CD4-positive, alpha-beta T cell treated with Interferon alpha-2 for 1 hour (primary cell): ENCODE data around the gene SPCS3.
A peak's percentile ranks its signal among the peaks of the same experiment; 100 is the strongest.

ENCODE experiments used
- DNase-seq, 2 donors: peaks; one replicate each; pipeline ENCODE4 v3.0.0-alpha.2; 2020 to 2022

Gene SPCS3

GRCh38 chr4:176350671-176351070 is 30.9 kb downstream of the SPCS3 start:
- DNase-seq = no peak

- DNase-seq = no peak
Measured at GRCh38 chr4:176354884-176355283, 35.1 kb downstream of the SPCS3 start.

- DNase-seq = no peak
Measured at GRCh38 chr4:176357359-176358082, 37.8 kb downstream of the SPCS3 start.

GRCh38 chr4:176358083-176358469 is 38.3 kb downstream of the SPCS3 start:
- DNase-seq = no peak

GRCh38 chr4:176359590-176359989 is 39.8 kb downstream of the SPCS3 start:
- DNase-seq = no peak

- DNase-seq = no peak
Measured at GRCh38 chr4:176360446-176360845, 40.7 kb downstream of the SPCS3 start.

- no peak for DNase-seq
Measured at GRCh38 chr4:176363072-176363471, 43.3 kb downstream of the SPCS3 start.

- DNase-seq = no peak
Measured at GRCh38 chr4:176367771-176368465, 48.2 kb downstream of the SPCS3 start.

- no peak for DNase-seq
Measured at GRCh38 chr4:176376032-176376614, 56.4 kb downstream of the SPCS3 start.

GRCh38 chr4:176377780-176378179 is 58.0 kb downstream of the SPCS3 start:
- peak in 1 of 2 donors; percentile 2 for DNase-seq

GRCh38 chr4:176380352-176381157 is 60.8 kb downstream of the SPCS3 start:
- no peak for DNase-seq
